ENCODE measurements around the gene SERPINA4. TPM values are rescaled to one million over a fixed set of nuclear protein-coding genes. Genes with fewer than 3 reads are reported as not detected.

The SERPINA4 gene
- total and polyA plus RNA-seq, 2 donors (not counting 1 experiment from before 2014, with no cell fraction given) = not detected

DNA sequence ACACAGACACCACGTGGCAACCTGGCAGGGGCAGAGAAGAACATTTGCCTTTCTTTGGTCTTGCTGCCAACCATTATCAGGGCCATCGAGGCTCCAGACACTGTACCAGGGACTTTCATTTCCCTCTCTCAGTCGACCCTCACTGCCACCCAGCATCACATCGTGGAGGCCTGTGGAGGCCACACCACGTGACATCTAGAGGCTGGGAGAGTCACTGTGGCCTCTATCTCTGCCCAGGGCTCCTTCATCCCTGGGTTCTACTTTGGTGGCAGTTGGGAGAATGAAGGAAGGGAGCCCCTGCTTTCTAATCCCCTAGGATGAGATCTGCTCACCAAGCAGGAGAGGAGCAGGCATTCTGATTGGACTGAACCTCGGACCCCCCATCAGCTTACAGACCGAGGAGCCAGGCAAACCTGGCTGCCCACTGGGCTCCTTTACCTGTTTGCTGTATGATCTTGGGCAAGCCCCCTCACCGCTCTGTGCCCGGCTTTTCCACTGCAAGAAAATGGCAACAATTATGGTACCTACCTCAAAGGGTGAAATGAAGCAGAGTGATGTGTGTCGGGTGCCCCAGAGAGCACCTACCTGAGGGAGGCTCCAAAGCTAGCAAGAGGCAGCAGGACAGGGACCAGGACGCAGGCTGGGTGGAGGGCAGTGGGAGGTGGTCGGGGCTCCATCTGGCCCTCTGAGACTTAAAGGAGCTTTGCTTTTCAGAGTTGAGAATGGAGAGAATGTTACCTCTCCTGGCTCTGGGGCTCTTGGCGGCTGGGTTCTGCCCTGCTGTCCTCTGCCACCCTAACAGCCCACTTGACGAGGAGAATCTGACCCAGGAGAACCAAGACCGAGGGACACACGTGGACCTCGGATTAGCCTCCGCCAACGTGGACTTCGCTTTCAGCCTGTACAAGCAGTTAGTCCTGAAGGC lies 52.7 kb downstream of the SERPINA4 start:
- Histone ChIP-seq H3K79me2 (ENCODE audit: control insufficient read depth, insufficient read depth, low read length) (no peaks in the 10 kb centered on the region), H2AFZ (ENCODE audit: low read length) (no peak overlapping the region), H3K36me3 (ENCODE audit: control insufficient read depth, insufficient read depth, low read length) (no peaks in the 10 kb centered on the region), H3K4me2 (ENCODE audit: extremely low read depth, insufficient read depth, low read length) (no peak overlapping the region), H3K27me3 (ENCODE audit: control insufficient read depth, insufficient read depth, low read length) (no peaks in the 10 kb centered on the region), H3K9me3 (ENCODE audit: control insufficient read depth, insufficient read depth, low read depth, low read length) (no peaks in the 10 kb centered on the region), H3K9ac (ENCODE audit: insufficient read depth, low read length) (no peak overlapping the region), H4K20me1 (ENCODE audit: control insufficient read depth, extremely low read depth, insufficient read depth, low read length) (no peaks in the 10 kb centered on the region), H3K4me3 (replicated peaks in 1 of 4; ENCODE audit: control extremely low read depth in 1 of 4, insufficient read depth in 1 of 4, low read depth in 3 of 4, low read length in 4 of 4) (no peak overlapping the region), H3K4me1 (ENCODE audit: control insufficient read depth, extremely low read depth, insufficient read depth, low read length) (no peaks in the 10 kb centered on the region), H3K27ac (ENCODE audit: insufficient read depth, low read length) (no peak overlapping the region)
- no peak for DNase-seq (ENCODE audit: low read depth in 2 of 2)
- TF ChIP-seq, protein P1, sequence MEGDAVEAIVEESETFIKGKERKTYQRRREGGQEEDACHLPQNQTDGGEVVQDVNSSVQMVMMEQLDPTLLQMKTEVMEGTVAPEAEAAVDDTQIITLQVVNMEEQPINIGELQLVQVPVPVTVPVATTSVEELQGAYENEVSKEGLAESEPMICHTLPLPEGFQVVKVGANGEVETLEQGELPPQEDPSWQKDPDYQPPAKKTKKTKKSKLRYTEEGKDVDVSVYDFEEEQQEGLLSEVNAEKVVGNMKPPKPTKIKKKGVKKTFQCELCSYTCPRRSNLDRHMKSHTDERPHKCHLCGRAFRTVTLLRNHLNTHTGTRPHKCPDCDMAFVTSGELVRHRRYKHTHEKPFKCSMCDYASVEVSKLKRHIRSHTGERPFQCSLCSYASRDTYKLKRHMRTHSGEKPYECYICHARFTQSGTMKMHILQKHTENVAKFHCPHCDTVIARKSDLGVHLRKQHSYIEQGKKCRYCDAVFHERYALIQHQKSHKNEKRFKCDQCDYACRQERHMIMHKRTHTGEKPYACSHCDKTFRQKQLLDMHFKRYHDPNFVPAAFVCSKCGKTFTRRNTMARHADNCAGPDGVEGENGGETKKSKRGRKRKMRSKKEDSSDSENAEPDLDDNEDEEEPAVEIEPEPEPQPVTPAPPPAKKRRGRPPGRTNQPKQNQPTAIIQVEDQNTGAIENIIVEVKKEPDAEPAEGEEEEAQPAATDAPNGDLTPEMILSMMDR (conservative IDR thresholded peaks at IDR 0.05 in 1 of 2, IDR thresholded peaks at IDR 0.05 in 1 of 2; ENCODE audit: low read depth in 1 of 2, low read length in 2 of 2) = no peak
- no peak for TF ChIP-seq EZH2 (IDR thresholded peaks at IDR 0.05; ENCODE audit: low read length, missing control alignments)

DNA sequence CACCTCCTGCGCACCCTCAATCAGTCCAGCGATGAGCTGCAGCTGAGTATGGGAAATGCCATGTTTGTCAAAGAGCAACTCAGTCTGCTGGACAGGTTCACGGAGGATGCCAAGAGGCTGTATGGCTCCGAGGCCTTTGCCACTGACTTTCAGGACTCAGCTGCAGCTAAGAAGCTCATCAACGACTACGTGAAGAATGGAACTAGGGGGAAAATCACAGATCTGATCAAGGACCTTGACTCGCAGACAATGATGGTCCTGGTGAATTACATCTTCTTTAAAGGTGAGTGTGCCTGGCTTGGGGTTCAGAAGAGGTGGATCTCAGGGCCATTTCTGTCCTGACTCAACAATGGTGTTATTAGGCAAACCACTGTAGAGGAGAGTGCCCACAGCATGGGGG lies 53.6 kb downstream of the SERPINA4 start:
- DNase-seq (ENCODE audit: low read depth in 2 of 2) = no peak
- no peak overlapping the region for H3K4me2 ChIP-seq (ENCODE audit: extremely low read depth, insufficient read depth, low read length)
- no peaks in the 10 kb centered on the region for H3K36me3 ChIP-seq (ENCODE audit: control insufficient read depth, insufficient read depth, low read length)
- no peak overlapping the region for H3K4me3 ChIP-seq (replicated peaks in 1 of 4; ENCODE audit: control extremely low read depth in 1 of 4, insufficient read depth in 1 of 4, low read depth in 3 of 4, low read length in 4 of 4)
- no peak overlapping the region for H2AFZ ChIP-seq (ENCODE audit: low read length)
- H3K4me1 ChIP-seq (ENCODE audit: control insufficient read depth, extremely low read depth, insufficient read depth, low read length) = no peaks in the 10 kb centered on the region
- TF ChIP-seq, protein P1 (conservative IDR thresholded peaks at IDR 0.05 in 1 of 2, IDR thresholded peaks at IDR 0.05 in 1 of 2; ENCODE audit: low read depth in 1 of 2, low read length in 2 of 2) = no peak
- no peak for TF ChIP-seq EZH2 (IDR thresholded peaks at IDR 0.05; ENCODE audit: low read length, missing control alignments)
- H3K9me3 ChIP-seq (ENCODE audit: control insufficient read depth, insufficient read depth, low read depth, low read length) = no peaks in the 10 kb centered on the region
- H3K79me2 ChIP-seq (ENCODE audit: control insufficient read depth, insufficient read depth, low read length) = no peaks in the 10 kb centered on the region
- H3K27me3 ChIP-seq (ENCODE audit: control insufficient read depth, insufficient read depth, low read length) = no peaks in the 10 kb centered on the region
- no peak overlapping the region for H3K27ac ChIP-seq (ENCODE audit: insufficient read depth, low read length)
- no peak overlapping the region for H3K9ac ChIP-seq (ENCODE audit: insufficient read depth, low read length)
- no peaks in the 10 kb centered on the region for H4K20me1 ChIP-seq (ENCODE audit: control insufficient read depth, extremely low read depth, insufficient read depth, low read length)

DNA sequence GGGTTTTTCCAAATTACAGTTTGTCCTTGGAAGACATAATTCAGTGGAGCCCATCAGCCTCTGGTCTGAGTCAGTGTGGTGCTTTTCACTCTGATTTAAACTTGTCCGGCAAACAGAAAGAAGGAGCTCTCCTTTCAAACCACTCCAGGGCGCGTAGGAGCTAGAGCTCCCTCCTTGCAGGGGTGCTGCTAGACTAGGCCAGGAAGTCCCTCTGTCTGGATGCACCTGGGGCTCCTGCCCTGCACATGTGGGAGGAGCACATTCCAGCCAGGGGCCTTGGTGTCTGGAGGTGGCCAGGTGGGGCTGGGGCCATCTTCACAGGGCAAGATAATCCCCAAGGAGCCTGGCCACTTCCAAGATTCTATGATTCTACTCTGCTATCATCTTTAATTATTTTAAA lies 54.0 kb downstream of the SERPINA4 start:
- Histone ChIP-seq H4K20me1 (ENCODE audit: control insufficient read depth, extremely low read depth, insufficient read depth, low read length) (no peaks in the 10 kb centered on the region), H3K79me2 (ENCODE audit: control insufficient read depth, insufficient read depth, low read length) (no peaks in the 10 kb centered on the region), H3K27me3 (ENCODE audit: control insufficient read depth, insufficient read depth, low read length) (no peaks in the 10 kb centered on the region), H3K9ac (ENCODE audit: insufficient read depth, low read length) (no peak overlapping the region), H3K4me3 (replicated peaks in 1 of 4; ENCODE audit: control extremely low read depth in 1 of 4, insufficient read depth in 1 of 4, low read depth in 3 of 4, low read length in 4 of 4) (no peak overlapping the region), H3K27ac (ENCODE audit: insufficient read depth, low read length) (no peak overlapping the region), H3K4me2 (ENCODE audit: extremely low read depth, insufficient read depth, low read length) (no peak overlapping the region), H3K4me1 (ENCODE audit: control insufficient read depth, extremely low read depth, insufficient read depth, low read length) (no peaks in the 10 kb centered on the region), H3K36me3 (ENCODE audit: control insufficient read depth, insufficient read depth, low read length) (no peaks in the 10 kb centered on the region), H2AFZ (ENCODE audit: low read length) (no peak overlapping the region), H3K9me3 (ENCODE audit: control insufficient read depth, insufficient read depth, low read depth, low read length) (no peaks in the 10 kb centered on the region)
- no peak for DNase-seq (ENCODE audit: low read depth in 2 of 2)
- TF ChIP-seq, protein P1 (conservative IDR thresholded peaks at IDR 0.05 in 1 of 2, IDR thresholded peaks at IDR 0.05 in 1 of 2; ENCODE audit: low read depth in 1 of 2, low read length in 2 of 2) = no peak
- TF ChIP-seq EZH2 (IDR thresholded peaks at IDR 0.05; ENCODE audit: low read length, missing control alignments) = no peak

Data from fibroblast of lung (primary cell).